ENCODE data around the gene CAMTA1. TPM values are rescaled to one million over a fixed set of nuclear protein-coding genes. Genes with fewer than 3 reads are reported as not detected.

The CAMTA1 gene
- total RNA-seq, 1 donor from 2014 or later, result 115 TPM

DNA sequence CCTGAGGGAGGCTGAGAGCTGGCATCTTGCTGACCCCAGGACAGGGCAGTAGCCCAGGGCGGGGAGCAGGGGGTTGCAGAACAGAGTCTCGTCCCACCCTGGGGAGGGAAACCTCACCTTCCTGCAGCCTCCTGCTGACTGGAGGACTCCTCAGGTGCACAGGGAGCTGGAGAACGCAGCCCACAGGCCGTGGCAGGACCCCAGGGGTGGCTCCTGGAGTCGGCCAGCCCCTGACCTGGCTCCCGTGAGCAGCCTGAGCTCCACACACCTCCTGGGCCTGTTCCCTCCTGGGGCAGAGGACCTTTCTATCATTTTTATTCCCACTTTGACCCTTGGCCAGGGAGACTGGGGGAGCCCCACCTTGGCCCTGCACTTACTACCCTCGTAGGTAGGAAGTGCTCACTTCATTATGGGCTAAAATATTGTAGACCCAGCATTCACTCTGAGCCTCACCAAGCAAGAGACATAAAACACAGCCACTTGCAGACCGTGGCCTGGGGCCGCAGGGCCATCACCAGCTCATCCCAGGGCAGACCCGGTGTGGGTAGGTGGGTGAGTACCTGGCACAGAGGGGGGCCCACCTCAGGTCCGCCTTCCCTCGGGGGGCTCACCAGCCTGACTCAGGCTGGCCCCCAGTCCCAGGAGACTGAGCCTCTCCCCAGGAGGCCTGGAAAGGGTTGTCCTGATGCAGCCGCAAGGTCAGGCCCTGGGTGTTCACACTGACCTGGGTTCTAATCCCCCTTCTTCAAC is 698.6 kb downstream of the CAMTA1 start:
- DNase-seq, result no peak

DNA sequence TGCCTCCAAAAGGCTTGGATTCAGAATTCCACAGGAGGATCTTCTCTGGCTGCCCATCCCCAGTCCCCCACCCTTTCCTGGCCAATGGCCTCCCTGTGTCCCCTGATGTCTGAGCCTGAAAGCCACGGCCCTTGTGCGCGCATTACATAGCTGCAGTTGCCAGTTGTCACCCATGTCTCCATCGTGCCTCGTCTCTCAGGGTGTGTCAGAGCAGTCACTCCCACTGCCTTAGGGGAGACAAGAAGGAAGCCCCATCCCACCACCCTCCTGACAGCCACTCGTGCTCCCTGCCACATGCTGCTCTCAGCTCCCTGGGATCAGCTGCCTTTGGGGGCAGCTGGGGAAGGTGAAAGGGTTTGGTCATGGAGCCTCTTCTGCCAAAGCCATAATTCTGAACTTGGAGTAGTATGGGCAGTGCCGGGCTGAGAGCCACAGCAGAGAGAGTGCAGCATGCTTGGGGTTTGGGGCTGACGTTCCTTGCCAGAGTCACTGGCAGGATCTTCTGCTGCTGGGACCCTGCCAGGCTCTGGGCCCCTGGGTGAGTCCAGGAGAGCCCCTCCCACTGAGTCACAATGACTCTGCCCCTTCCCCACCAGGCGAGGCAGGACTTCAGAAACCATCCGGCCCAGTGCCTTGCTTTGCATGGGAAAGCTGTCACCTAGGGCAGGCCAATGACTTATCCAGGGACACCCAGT is 700.0 kb downstream of the CAMTA1 start:
- DNase-seq, result no peak

GRCh38 chr1:7485826-7486225 is 700.6 kb downstream of the CAMTA1 start:
- no peak for DNase-seq

GRCh38 chr1:7487766-7488474 is 702.7 kb downstream of the CAMTA1 start:
- no peak for DNase-seq

GRCh38 chr1:7488475-7488842 is 703.2 kb downstream of the CAMTA1 start:
- DNase-seq, result no peak

- no peak for DNase-seq
Observed at GRCh38 chr1:7489586-7489985, 704.3 kb downstream of the CAMTA1 start.

GRCh38 chr1:7490576-7490975 is 705.3 kb downstream of the CAMTA1 start:
- DNase-seq, result no peak

DNA sequence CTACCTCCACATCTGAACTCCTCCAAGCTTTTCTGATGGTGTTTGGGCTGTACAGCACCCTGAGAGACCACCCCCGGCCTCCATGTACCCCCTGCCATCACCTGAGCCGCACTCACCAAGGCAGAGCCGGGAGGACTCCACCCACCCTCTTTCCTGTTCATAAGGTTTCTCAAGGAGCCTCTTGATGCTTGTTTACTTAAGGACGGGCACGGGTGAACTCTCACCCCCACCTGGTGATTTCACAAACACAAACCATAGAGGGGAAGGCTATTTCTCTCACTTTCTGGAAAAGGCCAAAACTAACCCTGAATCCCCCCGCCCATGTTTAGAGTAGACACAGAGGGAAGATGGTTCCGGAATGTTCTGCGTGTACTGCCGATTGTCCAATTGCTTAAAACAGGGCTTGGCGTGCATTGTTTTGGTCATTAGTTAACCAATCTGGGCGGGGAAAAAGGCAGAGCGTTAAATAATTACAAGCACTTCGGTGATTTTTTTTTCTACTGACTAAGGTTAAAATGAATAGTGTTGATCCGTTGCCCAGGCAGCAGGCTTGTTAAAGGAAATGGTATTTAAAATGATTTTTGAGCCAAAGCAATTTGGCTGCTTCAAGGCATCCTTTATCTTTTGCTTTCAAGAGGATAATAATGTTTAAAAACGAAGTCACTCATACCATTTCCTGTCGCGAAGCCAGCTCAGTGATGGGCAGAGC is 706.0 kb downstream of the CAMTA1 start:
- no peak for DNase-seq

DNA sequence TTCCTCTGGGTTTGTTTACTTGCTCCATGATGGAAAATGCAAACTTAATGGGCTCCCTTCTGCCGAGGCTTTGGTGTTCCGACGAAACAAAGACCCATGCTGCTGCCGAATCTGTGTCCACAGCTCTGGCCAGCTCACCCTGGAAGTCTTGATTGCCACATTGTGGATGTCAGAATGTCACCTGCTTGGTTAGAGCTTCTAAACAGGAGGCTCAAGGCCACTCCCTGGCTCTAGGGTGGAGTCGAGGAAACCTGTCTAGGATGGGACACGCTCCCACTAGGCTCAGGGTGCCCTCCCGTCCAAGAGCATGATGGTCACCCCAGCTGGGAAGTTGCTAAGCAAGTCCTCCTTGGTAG is 706.5 kb downstream of the CAMTA1 start:
- DNase-seq, result no peak

GRCh38 chr1:7493711-7494454 is 708.6 kb downstream of the CAMTA1 start:
- no peak for DNase-seq

- no peak for DNase-seq
Observed at GRCh38 chr1:7495962-7496361, 710.7 kb downstream of the CAMTA1 start.

DNA sequence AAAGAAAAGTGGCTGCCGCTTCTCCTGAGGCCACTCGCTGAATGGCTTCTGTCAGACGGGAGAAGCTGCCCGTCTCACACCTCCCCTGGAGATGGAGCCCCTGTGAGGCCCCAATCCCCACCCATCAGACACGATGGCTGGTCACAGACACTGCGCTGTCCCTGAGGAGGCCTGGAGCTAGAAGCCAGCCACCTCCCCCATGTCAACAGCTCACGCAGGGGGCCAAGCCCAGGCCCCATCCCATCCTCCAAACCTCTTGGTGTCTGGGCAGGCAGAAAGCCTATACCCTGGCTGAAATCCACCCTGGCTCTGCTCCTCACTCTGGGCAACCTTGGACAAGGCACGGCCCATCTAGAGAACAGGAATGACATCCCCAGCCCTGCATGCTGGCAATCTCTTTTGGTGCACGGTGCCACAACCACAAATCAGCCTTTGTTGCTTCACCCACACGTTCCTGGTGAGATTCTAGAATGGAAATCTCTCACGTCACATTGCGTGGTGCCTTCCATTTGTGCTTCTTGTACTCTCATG is 711.9 kb downstream of the CAMTA1 start:
- no peak for DNase-seq

- DNase-seq, result no peak
Observed at GRCh38 chr1:7500381-7501083, 715.3 kb downstream of the CAMTA1 start.

DNA sequence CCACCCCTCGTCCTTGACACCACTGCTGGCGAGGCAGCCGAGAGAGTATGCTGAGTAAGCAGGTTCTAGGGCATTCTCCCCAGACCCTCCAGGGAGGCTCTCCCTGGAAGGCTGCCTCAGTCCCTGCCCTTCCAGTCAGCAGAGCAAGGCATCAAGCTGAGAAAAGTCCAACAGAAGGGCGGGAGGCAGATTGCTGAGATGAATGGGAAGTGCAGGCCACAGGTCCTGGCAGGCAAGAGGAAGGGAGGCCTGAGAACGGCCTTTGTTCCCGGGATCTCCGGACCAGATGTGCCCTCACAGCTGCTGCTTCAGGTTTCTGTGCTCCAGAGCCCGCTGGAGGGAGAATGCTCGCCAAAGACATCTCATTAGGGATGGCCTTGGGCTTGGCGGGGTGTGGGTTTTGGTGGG is 715.8 kb downstream of the CAMTA1 start:
- no peak for DNase-seq

DNA sequence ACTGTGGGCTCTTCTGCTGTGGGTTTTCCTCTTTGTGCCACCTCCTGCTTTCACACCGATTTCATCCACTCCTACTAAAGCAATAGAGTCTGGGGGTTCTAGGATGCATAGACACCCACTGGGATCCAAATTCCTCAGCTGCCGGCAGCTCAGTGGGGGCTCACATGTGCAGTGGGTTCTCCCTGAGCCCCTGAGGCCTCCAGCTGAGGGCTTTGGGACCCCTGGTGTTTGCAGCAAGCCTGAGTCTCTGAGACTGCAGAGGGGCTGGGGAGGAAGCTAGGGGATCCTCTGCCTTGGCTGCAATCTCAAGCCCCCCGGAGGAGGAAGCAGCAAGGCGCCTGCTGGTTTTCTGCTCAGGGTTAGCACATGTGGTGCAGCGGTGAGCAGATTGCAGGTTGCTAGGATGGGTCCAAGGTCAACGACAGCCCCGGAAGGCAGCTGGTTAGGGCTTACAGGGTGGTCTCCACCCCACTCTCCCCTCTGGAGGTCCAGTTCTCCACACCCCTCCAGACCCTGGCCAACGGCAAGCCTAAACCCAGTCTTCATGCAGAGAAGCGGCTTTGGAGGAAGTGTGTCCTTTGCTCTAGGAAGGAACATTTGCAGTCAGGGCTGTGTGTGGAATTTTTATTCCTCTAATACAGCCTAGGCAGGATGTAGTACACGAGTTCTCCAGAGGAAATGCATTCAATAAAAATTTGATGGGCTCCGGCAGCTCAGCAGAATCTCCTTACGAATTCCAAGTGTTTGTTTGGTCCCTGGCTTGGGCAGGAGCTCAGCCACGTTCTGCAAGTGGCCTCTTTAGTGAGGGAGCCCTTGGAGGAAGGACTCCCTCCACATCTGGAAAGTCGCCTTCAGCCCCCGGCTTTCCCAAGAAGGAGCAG is 716.7 kb downstream of the CAMTA1 start:
- DNase-seq, result no peak

DNA sequence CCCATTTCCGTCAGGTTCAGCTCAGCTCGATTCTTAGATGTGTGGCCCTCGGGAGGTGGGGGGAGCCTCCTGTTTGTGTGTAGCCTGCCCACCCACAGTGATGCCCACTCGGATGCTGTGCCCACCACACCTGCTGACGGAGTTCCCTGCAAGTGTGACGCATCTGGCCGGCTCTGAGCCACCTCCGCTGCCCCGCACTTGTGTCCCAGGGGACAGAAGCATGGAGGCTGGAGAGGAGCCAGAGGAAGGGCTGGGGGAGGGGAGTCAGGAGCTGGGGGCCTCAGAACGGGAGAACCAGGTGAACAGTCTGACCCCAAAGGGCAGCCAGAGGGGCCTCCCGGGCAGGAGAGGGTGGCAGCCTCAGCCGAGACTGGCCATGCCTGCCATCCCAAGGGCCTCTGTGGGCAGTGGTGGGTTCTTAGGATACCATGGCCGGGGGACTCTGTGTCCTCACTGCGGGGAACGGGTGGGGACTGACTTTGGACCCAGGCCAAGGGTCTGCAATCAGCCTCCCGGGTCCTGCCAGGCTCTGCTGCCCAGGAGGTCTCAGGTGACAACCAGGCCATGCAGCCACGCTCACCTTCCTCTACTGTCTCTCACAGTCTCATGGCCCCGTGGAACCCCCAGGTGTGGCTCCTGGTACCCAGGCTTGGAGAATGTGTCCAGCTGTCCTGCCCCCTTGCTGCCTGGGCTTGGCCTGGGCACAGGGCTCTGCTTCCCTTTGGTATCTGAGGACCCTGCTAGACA is 718.6 kb downstream of the CAMTA1 start:
- no peak for DNase-seq

DNA sequence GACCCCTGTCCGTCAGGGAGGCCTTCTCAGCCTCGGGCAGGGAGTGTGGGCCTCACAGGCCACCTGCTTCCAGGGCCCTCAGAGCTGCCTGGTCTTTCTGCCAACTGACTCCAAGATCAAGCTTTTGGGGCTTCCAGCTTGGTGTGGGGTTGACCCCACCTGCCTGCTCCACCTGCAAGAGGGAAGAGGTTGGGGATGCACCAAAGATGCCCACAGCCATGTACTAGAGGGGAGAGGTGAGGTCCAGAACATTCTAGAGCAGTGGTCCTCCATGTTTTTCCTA is 719.1 kb downstream of the CAMTA1 start:
- DNase-seq, result no peak

DNA sequence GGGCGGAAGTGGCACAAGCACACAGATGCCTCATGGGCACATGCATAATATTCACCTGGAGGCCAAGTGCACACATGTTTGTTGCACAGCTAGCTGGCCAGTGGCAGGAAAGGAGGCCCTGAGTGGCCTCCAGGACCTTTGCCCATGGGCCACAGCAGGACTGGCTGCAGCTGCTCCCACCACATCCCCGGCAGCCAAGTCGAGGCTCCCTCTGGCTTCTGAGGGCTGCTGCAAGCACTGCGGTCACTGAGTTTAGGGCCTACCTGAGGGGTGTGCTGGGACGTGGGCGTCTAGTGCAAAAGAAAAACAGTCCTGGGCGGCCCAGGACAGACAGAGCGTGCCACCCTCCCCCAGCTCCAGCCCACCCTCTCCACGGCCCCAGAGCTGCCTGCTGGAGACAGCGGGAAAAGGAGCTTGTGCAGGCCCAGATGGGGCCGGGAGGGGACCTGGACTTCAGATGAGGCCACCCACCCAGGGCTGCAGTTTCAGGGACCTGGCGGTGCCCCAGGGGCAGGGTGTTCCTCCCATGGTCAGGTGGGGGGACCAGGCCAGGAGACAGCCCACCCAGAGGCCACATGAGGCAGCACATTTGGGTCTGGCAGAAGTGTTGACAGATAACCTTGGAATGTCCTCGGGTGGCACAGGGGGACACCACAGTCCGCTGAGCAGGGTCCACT is 720.0 kb downstream of the CAMTA1 start:
- DNase-seq, result no peak

All from occipital lobe (tissue), 2 donors.